Muscle layer of colon (tissue), 2 donors: ENCODE measurements around the gene GPR142.

ENCODE experiments used
- H3K27ac ChIP-seq: one replicate; pipeline ENCODE4 v1.7.0; 2013; ENCODE audit warnings: low read depth, mild to moderate bottlenecking, low read length, moderate library complexity
- H3K27me3 ChIP-seq, 2 donors: one replicate each; pipeline ENCODE4 v1.7.0; 2013; ENCODE audit warnings: low read length in 2 of 2, mild to moderate bottlenecking in 2 of 2; ENCODE audit not compliant: insufficient read depth in 2 of 2, control insufficient read depth in 1 of 2
- H3K36me3 ChIP-seq: one replicate; pipeline ENCODE4 v1.7.0; 2013; ENCODE audit warnings: mild to moderate bottlenecking, low read length; ENCODE audit not compliant: insufficient read depth
- H3K4me1 ChIP-seq: one replicate; pipeline ENCODE4 v1.7.0; 2013; ENCODE audit warnings: mild to moderate bottlenecking, low read length; ENCODE audit not compliant: insufficient read depth
- H3K4me3 ChIP-seq, 2 donors: one replicate each; pipeline ENCODE4 v1.7.0; 2013; ENCODE audit warnings: low read length in 2 of 2, low read depth in 1 of 2, mild to moderate bottlenecking in 1 of 2, moderate library complexity in 1 of 2
- H3K9ac ChIP-seq: one replicate; pipeline ENCODE4 v1.7.0; 2013; ENCODE audit warnings: low read length
- H3K9me3 ChIP-seq: one replicate; pipeline ENCODE4 v1.7.0; 2013; ENCODE audit warnings: mild to moderate bottlenecking, low read length
- donor health status: abdominal sarcoma.
- donor health status: Adenocarcinoma of cecum.

GPR142 gene

DNA sequence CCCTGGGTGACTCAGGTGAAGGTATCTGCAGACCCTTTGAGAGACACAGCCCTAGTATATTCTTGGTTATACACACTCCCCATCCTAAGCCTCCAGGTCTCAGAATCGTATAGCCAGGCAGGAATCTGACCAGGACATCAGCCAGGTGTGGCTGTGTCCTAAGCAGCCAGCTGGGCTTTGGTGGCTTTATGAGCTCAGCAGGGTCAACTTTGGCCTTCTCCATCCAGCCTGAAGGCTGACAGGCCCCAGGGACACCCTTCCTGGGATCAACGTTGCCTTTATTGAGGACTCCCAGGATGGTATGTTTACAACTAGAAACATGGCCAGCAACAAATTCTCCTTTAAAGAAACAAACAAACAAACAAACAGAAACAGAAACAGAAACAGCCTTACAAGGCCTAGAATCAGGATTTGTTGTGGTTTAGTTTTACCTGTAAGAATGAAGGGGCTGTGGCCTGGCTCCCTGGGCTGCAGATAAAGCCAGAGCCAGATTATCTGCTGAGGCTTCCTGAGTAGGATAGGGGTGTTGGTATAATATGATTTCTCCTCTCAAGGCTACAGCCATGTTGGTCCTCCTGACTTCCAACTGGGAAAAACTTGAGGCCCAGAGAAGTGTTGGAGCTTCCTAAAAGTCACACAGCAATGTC is 32.8 kb upstream of the GPR142 start:
- Histone ChIP-seq H3K27ac (no peak overlapping the region), H3K36me3 (no peaks in the 10 kb centered on the region), H3K4me1 (no peaks in the 10 kb centered on the region), H3K27me3 (peaks cover 0 to 8% of the 10 kb centered on the region in 2 donors), H3K9ac (no peak overlapping the region), H3K9me3 (no peaks in the 10 kb centered on the region), H3K4me3 (no peak overlapping the region)

DNA sequence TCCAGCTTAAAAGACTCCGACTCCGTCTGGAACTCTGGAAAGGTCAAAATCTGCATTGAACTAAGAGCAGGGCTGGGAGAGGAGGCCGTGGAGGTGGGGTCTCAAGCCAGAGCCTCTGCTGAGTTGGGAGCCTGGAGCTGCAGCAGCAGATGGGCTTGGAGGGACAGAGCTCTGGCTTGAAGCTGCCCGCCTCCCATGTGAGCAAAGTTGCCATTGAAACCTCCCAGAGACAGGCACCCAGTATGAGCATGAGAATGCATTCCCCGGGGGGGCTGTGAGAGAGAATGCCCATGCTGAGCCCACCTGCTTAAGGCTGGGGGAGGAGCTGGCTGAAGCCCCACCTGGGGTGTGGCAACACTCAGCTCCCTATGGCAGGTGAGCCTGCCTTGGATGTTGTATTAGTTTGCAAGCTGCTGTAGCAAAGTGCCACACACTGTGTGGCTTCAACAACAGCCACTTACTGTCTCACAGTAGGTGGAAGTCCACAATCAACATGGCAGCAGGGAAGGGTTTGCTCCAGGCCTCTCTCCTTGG is 31.7 kb upstream of the GPR142 start:
- no peaks in the 10 kb centered on the region for H3K9me3 ChIP-seq
- no peaks in the 10 kb centered on the region for H3K4me1 ChIP-seq
- H3K27me3 ChIP-seq: peaks cover 0 to 7% of the 10 kb centered on the region in 2 donors
- H3K27ac ChIP-seq: no peak overlapping the region
- H3K9ac ChIP-seq: no peak overlapping the region
- H3K4me3 ChIP-seq: no peak overlapping the region
- H3K36me3 ChIP-seq: no peaks in the 10 kb centered on the region

DNA sequence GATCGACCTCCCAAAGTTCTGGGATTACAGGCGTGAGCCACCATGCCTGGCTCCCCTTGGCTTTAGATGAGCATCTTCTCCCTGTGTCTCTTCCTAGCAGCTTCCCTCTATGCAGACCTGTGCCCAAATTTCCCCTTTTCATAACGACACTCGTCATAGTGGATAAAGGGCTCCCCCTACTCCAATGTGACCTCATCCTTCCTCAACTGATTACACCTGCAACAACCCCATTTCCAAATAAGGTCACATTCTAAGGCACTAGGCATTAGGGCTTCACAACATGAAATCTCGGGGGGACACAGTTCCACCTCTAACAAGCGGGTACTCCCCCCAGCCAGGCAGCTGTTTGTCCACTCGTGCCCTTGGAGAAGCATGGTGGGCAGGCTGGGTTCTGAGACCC is 31.0 kb upstream of the GPR142 start:
- no peak overlapping the region for H3K4me3 ChIP-seq
- H3K27me3 ChIP-seq: no peaks in the 10 kb centered on the region
- no peaks in the 10 kb centered on the region for H3K36me3 ChIP-seq
- H3K27ac ChIP-seq: no peak overlapping the region
- H3K4me1 ChIP-seq: no peaks in the 10 kb centered on the region
- H3K9me3 ChIP-seq: no peaks in the 10 kb centered on the region
- H3K9ac ChIP-seq: no peak overlapping the region

DNA sequence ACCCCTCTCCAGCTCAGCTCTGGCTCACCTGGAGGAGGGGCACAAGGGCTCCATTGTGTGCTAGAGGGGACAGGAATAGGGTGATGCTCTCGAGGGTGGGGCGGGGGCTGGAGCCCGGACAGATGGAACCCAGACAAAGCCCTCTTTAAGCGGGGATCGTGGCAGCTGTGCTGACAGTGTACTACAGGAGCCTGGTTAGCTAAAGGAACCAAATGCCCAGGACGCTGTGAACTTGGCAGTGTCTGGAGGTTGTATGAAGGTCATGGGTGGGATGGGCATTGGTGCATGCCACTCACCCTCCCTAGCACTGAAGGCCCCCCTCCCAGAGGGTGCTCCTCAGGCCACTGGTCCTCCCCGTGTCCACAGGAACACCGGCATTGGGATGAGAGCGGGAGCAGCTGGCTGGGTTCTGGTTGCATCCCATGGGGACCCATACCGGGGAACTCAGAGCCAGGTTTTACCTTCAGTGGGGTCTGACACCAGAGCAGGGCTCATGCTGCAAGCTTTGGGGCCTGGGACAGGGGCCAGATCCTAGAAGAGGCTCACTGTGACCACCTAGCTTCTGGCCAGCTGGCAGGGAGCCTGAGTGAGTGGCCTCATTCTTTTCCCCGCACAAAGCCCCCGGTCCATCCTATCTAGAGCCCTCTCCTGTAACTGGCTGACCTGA is 29.3 kb upstream of the GPR142 start:
- Histone ChIP-seq H3K9ac (no peak overlapping the region), H3K4me1 (no peaks in the 10 kb centered on the region), H3K27ac (no peak overlapping the region), H3K36me3 (no peaks in the 10 kb centered on the region), H3K27me3 (no peaks in the 10 kb centered on the region), H3K4me3 (no peak overlapping the region), H3K9me3 (no peaks in the 10 kb centered on the region)

DNA sequence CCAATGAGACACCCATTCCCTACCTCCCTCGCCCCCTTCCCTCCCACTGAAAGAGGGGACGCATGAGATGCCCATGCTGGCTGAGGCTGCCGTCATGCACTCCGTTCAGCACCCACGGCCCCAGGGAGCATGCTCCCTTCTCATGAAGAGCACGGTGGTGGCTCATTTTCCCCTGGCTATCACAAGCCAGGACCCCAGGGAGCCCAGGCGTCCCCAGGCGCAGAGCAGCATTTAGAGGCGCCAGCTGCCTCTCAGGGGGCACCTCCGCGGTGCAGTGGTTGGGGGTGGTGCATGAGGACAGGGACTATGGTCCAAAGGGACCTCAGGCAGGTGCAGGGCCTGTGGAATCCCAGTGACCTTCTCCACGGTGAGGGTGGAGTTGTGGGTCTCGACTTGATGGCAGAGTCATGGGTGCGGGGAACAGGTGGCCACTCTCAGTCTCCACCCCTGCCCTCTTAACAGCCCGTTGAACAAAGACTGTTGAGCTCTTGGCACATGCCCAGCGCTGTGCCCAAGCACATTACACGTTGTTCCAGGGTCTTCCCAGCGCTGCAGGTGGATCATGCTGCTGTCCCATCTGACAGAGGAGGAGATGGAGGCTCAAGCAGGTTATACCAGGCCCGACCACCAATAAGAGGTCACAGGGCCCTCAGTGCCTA is 27.6 kb upstream of the GPR142 start:
- H3K9ac ChIP-seq: no peak overlapping the region

DNA sequence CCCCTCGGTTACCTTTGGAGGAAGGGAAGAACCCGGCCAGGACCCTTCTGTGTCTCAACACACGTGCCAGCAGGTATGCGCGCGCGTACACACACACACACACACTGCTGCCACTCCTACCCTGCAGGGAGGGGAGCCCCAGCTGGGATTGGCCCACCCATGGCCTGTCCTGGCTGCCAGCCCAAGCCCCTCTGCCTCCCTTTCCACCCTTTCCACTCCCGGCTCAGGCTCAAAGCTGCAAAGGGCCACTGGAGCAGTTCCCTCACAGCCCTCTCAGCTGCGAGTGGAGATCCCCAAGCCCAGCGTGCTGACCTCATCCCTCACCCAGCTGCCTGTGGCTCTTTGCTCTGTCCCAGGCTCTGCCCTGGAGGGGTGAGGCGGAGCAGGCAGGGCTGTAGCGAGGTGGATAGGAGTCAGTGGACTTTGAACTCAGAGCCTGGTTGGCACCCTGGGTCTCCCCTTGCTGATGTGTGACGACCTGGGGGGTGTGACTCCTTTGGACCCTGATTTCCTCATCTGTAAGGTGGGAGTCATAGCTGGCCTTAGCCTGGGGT is 26.8 kb upstream of the GPR142 start:
- Histone ChIP-seq H3K4me1 (no peaks in the 10 kb centered on the region), H3K27ac (no peak overlapping the region)

More for the DNA sequence above, 27.6 kb upstream of the GPR142 start:
- Histone ChIP-seq H3K9me3 (no peaks in the 10 kb centered on the region), H3K4me3 (no peak overlapping the region), H3K27me3 (peaks cover 0 to 3% of the 10 kb centered on the region in 2 donors), H3K27ac (no peak overlapping the region), H3K4me1 (no peaks in the 10 kb centered on the region), H3K36me3 (no peaks in the 10 kb centered on the region)

DNA sequence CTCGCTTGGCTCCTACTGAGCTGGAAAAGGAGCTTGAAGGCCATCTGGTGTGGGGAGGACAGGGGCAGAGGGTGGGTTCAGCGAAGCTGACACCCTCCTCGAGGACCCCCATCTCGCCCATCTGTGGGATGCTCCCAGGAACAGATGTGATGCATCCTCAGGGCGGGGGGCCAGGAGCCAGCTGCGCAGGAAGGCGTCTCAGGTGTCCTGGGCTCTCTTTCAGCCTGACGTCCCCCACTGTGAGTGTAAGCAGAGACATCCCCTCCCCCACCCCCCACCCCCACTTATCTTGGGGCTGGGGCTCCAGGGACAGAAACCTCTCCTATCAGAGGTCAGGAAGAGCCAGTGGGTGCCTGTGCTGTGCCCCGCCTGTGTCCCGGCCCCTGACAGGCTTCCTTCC is 25.1 kb upstream of the GPR142 start:
- no peaks in the 10 kb centered on the region for H3K4me1 ChIP-seq
- no peaks in the 10 kb centered on the region for H3K9me3 ChIP-seq
- no peak overlapping the region for H3K27ac ChIP-seq

More for the DNA sequence above, 26.8 kb upstream of the GPR142 start:
- Histone ChIP-seq H3K9ac (no peak overlapping the region), H3K9me3 (no peaks in the 10 kb centered on the region), H3K36me3 (no peaks in the 10 kb centered on the region), H3K27me3 (peaks cover 0 to 7% of the 10 kb centered on the region in 2 donors), H3K4me3 (no peak overlapping the region)

DNA sequence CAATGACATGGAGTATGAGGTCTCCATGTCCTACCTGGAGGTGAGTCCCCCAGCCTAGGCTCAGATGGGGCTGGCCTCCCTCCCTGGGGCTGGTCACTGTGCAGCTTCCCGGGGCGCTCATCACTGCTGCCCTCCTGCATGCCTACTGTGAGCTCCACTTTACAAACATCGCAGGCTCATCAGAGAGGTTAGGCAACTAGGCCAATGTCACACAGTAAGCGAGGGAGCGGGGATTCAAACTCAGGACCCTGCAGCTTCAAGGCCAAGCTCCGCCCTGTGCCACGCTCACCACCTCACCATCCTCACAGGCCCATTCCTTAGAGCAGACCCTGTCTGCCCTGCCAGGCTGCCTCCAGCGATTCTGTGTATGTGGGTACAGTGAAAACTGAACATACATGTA is 24.2 kb upstream of the GPR142 start:
- Histone ChIP-seq H3K4me1 (no peaks in the 10 kb centered on the region), H3K27me3 (peaks cover 0 to 7% of the 10 kb centered on the region in 2 donors), H3K36me3 (no peaks in the 10 kb centered on the region), H3K9ac (no peak overlapping the region), H3K9me3 (no peaks in the 10 kb centered on the region), H3K27ac (no peak overlapping the region), H3K4me3 (no peak overlapping the region)

More for the DNA sequence above, 25.1 kb upstream of the GPR142 start:
- peaks cover 0 to 7% of the 10 kb centered on the region in 2 donors for H3K27me3 ChIP-seq
- no peaks in the 10 kb centered on the region for H3K36me3 ChIP-seq
- H3K9ac ChIP-seq: no peak overlapping the region
- H3K4me3 ChIP-seq: no peak overlapping the region

DNA sequence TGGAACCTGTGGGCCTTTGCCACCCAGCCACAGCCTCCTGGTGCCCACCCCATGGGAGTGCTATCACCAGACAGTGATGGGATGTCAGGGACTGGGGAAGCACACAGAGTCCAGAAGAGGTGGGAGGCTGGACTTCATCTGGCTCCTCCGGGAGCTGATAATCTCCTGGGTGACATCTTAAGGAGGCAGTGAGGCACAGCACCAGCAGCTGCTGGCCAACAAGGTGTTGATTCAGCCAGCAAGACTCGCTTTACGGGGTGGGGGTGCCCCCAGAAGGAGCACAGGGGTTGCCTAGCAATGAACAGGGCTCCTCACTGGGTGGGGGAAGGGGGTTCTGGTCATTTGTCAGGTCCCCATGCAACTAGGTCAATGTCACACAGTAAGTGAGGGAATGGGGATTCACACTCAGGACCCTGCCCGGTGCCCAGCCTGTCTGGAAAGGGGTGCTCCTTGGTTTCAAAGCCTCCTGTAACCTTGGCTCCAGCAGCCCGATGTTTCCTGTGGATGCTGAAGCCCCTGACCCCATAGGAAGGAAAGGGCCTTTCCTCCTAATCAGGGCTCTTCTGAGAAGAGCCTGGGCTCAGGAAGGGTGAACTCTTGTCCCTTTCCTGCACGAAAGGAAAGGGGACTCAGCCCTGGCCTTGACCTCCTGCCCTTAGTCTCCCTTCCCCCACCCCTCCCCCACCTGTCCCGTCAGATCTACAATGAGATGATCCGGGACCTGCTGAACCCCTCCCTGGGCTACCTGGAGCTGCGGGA is 23.6 kb upstream of the GPR142 start:
- no peaks in the 10 kb centered on the region for H3K4me1 ChIP-seq
- H3K27ac ChIP-seq: no peak overlapping the region
- H3K27me3 ChIP-seq: peaks cover 0 to 7% of the 10 kb centered on the region in 2 donors
- H3K9me3 ChIP-seq: no peaks in the 10 kb centered on the region
- no peak overlapping the region for H3K9ac ChIP-seq
- H3K4me3 ChIP-seq: no peak overlapping the region
- no peaks in the 10 kb centered on the region for H3K36me3 ChIP-seq

DNA sequence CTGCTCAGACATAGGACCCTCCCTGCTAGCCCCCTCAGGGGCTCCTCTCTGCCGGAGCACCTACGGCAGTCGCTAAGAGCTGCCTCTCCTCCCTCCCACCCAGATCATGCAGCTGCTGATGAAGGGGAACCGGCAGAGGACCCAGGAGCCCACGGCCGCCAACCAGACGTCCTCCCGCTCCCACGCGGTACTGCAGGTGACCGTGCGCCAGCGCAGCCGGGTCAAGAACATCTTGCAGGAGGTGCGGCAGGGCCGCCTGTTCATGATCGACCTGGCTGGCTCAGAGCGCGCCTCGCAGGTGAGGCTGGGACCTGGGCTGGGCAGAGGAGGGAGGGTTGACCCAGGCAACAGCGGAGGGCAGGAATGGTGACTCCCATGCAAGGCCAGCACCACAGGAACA is 22.6 kb upstream of the GPR142 start:
- Histone ChIP-seq H3K4me3 (no peak overlapping the region), H3K9ac (no peak overlapping the region), H3K9me3 (no peaks in the 10 kb centered on the region), H3K4me1 (no peaks in the 10 kb centered on the region), H3K27me3 (peaks cover 0 to 7% of the 10 kb centered on the region in 2 donors), H3K36me3 (no peaks in the 10 kb centered on the region), H3K27ac (no peak overlapping the region)
